Measurements from ENCODE around the gene ARID5B.

GRCh38 chr10:62043421-62044021, 142.0 kb downstream of the ARID5B start:
- TF ChIP-seq GATA2 (IDR thresholded peaks at IDR 0.05; ENCODE audit: low read depth, low read length) (no peak), GATA3 (IDR thresholded peaks at IDR 0.05; ENCODE audit: low read depth, low read length) (no peak)
